ENCODE results near the gene IFNGR1.

Gene IFNGR1

GRCh38 chr6:137181891-137182653 lies 37.1 kb downstream of the IFNGR1 start:
- DNase-seq (ENCODE audit: insufficient read length, low spot score) (no peak), FAIRE-seq (no peak)

- FAIRE-seq (no peak), DNase-seq (ENCODE audit: insufficient read length, low spot score) (no peak)
These were observed 41.6 kb downstream of the IFNGR1 start for GRCh38 chr6:137177611-137178010.

GRCh38 chr6:137176729-137177128 lies 42.5 kb downstream of the IFNGR1 start:
- FAIRE-seq: no peak
- no peak for DNase-seq (ENCODE audit: insufficient read length, low spot score)

DNA sequence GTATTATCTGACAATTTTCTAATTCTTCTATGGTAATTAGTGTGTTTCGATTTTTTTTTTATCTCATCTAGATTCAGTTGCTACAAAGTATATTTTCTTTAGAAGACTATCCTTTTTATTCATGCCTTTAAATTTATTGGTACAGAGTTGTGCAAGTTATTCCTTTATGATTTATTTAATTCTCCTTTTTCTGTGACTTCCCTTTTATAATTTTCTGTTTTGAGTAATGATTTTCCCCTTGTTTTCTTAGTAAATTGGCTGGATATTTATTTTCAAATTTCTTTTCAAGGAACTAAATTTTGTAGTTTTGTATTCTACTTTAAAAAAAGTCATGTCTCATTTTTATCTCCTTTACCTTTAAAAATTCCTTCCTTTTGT lies 43.3 kb downstream of the IFNGR1 start:
- peak; percentile 8 for FAIRE-seq
- DNase-seq (ENCODE audit: insufficient read length, low spot score): no peak

GRCh38 chr6:137175157-137175867 lies 43.9 kb downstream of the IFNGR1 start:
- DNase-seq (ENCODE audit: insufficient read length, low spot score) (no peak), FAIRE-seq (no peak)

DNA sequence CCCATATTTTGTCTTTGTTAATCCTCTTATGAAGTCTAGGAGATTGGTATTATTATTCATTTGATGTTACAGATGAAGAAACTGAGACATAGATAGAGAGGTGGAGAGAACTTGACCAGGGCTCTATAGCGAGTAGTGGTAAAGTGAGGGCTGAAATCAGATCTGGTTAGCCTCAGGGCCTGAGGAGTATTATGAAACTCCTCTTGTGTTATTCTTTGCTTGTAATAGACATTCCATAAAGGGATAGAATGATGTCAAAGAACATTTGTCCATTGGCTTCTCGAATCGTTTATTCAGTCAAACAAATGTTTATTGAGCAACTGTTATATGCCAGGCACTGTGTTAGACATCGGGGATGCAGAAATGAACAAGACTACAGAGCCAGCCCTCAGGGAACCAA lies 45.7 kb downstream of the IFNGR1 start, which contains the start of gene IL22RA2:
TSS of gene IL22RA2 (minus strand) at position 144 of the 400 bp plus-strand sequence. CDS start 11,895 bp downstream, outside the sequence.
- FAIRE-seq (peak; percentile 37), DNase-seq (ENCODE audit: insufficient read length, low spot score) (no peak)

- no peak for FAIRE-seq
- no peak for DNase-seq (ENCODE audit: insufficient read length, low spot score)
These were observed 46.3 kb downstream of the IFNGR1 start for GRCh38 chr6:137172734-137173431.

GRCh38 chr6:137171824-137172733 lies 47.1 kb downstream of the IFNGR1 start:
- FAIRE-seq: peak; percentile 72

GRCh38 chr6:137171053-137171374 lies 48.2 kb downstream of the IFNGR1 start:
- DNase-seq (ENCODE audit: insufficient read length, low spot score) (no peak), FAIRE-seq (no peak)

More at GRCh38 chr6:137171824-137172733, 47.1 kb downstream of the IFNGR1 start:
- DNase-seq (ENCODE audit: insufficient read length, low spot score): no peak

DNA sequence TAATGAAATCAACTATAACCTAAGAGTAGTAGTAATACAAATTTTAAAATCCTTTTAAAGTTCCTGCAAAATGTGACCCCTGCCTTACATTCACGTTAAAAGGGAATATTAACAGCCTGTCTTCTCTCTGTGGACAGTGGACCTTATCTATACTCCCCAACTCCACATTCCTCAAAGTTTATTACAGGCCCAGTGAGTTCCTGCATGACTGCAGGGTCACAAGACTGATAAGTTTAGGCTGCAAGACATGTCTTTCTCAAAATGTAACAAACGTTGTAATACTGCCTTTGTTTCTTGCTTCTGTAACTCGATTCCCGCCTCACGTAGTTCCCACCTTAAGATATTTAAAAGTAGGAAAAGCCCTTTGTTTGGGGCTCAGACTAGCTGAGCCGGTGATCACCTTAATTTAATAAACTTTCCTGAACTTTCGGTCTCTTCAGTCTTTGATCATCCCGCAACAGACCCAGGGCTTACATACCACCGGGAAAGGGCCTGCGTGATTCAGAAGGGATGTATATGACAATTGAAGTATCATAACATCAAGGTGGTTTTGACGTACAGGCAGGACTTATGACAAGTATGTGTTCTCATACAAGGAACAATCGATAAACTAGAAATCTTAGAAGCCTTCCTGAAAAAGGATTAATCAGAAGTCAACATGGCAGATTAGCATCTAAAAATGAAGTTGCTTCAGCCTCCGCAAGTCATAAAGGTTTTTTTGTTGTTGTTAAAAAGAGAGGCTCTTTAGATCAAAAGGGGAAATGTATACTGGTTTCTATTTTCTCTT lies 48.7 kb downstream of the IFNGR1 start:
- DNase-seq (ENCODE audit: insufficient read length, low spot score) (no peak), FAIRE-seq (no peak)

DNA sequence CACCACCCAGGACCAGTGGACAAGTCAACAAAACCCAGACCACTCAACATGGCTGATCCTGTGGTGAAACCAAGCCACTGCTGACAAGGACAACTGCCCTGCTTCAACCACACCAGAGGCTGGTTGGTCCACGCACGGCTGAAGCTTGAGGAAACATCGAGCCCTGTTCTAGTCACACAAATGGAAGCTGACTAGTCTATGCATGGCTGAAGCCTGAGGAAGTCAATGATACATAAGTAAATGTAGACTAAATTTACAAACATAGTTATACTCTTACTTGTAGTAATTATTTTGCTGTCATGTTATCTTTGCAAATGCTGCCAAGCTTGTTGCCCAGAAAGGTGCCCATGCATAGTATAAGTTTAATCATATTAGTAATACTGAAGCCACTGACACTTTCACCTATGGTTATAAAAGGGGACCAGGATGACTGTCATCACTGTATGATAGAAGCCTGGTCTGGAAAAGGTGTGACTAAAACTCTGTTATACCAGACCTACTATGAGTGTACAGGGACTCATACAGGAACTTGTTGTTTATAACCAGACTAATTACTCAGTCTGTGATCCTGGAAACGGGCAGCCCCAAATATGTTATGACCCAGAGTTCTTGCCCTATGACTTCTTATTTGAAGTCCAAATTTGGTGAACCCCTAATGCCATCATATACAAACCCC lies 51.3 kb downstream of the IFNGR1 start:
- FAIRE-seq (peak; percentile 76), DNase-seq (ENCODE audit: insufficient read length, low spot score) (no peak)

DNA sequence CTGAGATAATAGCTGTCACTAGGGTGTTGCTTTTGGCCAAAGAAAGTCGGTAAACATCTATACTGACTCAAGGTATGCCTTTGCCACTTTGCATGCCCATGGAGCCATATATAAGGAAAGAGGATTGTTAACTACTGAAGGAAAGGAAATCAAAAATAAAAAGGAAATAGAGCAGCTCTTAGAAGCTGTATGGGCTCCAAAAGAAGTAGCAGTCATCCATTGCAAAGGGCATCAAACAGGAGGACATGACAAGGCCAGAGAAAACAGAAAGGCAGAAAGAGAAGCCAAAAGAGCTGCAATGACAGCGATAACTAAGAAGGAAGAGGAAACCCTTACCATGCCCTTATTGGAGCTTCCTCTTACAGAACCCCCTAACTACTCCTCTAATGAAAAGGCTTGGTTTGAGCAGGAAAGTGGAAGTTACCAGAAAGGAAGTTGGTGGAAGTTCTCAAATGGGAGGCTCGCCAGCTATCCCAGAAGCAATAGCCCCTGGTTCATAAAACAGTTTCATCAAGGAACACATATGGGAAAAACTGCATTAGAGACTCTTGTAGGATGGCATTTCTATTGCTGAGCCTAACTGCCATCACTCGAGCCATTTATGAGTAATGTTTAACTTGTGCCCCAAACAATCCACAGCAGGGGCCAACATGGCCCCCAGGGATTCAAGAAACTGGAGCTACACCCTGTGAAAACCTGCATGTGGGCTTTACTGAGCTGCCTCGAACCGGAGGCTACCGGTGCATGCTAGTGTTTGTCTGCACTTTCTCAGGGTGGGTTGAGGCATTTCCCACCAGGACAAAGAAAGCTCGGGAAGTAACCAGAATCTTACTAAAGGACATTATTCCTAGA lies 52.7 kb downstream of the IFNGR1 start:
- DNase-seq (ENCODE audit: insufficient read length, low spot score) (no peak), FAIRE-seq (no peak)

DNA sequence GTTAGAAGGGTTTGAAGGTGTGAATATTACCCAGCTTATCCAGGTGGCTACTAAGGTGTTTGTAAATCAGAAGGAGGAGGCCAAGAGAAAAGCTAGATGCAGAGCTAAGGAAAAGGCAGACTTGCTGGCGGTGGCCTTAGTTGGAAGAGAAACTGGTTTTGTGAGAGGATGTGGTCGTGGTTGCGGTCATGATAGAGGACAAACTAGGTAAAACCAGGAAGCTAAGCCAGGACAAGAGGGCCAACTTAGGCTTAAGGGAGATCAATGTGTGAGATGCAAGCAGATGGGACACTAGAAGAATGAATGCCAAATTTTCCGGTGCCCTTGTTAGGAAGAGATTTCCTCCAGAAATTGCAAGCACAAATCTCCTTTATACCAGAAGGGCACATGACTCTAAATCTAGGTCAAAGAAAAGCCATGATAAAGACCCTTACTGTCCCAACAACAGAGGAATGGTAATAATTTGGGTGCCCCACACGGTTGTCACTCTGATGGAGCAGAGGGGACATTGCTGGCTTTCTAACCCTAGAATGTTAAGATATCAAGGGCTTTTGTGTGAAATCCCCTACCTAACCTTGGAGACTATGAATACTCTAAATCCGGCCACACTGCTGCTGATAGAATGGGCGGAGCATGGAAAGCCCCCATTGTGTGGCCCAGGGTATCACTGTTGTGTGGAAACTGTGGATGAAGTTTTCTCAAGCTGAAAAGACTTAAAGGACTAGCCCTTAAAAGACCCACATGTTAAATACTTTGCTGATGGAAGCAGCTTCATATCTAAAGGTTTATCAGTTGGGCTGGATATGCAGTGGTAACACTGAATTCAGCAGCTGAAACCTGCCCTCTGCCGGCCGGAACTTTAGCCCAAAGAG lies 53.6 kb downstream of the IFNGR1 start:
- FAIRE-seq: peak; percentile 97
- no peak for DNase-seq (ENCODE audit: insufficient read length, low spot score)

DNA sequence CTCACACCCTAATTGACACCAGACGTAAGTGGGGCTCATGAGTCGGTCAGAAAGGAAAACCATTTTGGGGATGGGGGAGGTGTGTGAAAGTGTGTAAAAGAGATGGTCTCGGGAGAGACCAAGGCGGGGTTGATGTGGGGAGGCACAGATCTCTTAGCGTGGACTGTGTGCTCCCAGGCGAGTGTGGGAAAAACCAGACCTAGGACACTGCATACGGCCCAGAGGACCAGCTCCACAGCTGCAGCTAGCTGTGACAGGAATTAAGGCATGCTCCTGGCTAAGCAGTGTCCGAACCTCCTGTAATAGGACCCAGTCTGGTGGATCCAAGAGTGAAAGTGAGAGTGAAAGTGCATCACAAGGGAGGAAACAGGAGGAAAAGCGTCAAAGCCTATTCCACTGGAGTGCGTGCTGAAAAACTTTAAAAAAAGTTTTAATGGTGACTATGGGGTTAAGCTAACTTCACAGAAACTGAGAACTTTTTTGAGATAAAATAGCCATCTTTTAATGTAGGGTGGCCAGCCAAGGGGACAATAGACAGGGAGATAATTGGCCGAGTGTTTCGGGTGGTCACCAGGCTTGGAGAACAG lies 55.4 kb downstream of the IFNGR1 start:
- no peak for DNase-seq (ENCODE audit: insufficient read length, low spot score)
- FAIRE-seq: no peak

DNA sequence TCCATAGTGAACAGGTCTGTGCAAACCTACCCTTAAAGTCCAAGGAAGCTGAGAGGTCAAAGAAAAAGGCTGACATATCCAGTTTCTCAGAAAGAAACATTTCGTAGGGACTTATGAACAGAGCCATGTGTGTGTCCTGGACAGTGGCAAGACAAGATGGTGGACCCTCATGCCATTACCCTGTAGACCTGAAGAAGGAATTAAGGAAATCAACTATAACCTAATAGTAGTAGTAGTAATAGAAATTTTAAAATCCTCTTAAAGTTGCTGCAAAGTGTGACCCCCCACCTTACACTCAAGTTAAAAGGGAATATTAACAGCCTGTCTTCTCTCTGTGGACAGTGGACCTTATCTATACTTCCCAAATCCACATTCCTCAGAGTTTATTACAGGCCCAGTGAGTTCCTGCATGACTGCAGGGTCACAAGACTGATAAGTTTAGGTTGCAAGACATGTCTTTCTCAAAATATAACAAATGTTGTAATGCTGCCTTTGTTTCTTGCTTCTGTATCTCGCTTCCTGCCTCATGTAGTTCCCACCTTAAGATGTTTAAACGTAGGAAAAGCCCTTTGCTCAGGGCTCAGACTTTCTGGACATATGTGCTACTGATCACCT lies 56.4 kb downstream of the IFNGR1 start:
- DNase-seq (ENCODE audit: insufficient read length, low spot score): no peak
- no peak for FAIRE-seq

DNA sequence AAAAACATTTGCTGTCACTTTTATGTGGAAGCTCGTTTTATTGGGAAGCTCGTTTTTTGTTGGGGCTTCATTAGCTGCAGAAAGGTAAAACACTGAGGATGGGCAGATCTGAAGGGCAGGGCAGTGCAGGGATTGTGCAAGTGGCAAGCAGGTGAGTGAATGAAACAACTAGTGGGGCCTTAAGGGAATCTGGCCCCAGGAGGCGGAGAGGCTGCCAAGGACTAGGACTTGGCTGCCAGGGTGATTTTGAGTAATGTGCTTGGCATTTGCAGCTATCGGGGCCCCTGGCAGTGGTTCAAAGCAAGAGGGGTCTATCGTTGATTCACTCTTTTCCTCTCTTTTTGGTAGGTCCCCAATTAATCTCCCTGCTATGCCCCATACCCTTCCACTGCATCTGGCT lies 57.2 kb downstream of the IFNGR1 start:
- FAIRE-seq: no peak
- no peak for DNase-seq (ENCODE audit: insufficient read length, low spot score)

DNA sequence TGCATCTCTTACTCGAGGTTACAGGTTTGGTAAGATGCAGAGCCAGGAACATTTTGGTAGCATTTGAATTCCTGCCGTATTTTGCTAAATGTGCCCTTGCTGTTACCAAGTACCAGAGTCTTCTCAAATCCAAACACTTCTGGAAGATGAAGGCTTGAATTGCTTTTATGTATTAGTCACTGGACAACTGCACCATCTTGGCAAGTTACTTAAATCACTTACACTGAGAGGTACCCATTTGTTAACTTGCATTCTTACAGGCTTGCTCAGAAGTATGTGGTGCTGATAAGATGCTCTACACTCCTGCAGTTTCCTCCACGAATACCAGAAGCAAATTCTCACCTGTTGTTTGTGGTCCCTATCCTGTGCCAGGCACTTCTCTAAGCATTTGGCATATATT lies 58.4 kb downstream of the IFNGR1 start:
- no peak for DNase-seq (ENCODE audit: insufficient read length, low spot score)
- FAIRE-seq: no peak
